Adrenal gland (tissue), 12 donors: ENCODE measurements around the gene FAM200B. TPM values are rescaled to one million over a fixed set of nuclear protein-coding genes. Genes with fewer than 3 reads are reported as not detected.

Experiments used
- DNase-seq, 7 donors: peaks; one replicate each; pipeline ENCODE4 v3.0.0-alpha.2; 2019 to 2020
- H3K27ac ChIP-seq, 5 donors: fragments of 200-600 bp; sonication (generic) in 4 of 5; 1 replicate in 3 of 5; 2 replicates in 2 of 5; pipeline versions ENCODE4 v1.5.1 to v1.8.0; 2016 to 2020; ENCODE audit warnings: mild to moderate bottlenecking in 1 of 5
- H3K27me3 ChIP-seq: fragments of 200-600 bp; 2 replicates; pipeline ENCODE4 v1.8.0; 2021
- H3K36me3 ChIP-seq, 2 donors: fragments of 200-600 bp; replicated peaks in 1 of 2; 1 replicate in 1 of 2; 2 replicates in 1 of 2; pipeline versions ENCODE4 v1.5.1 to v1.8.0; 2018 to 2022
- H3K4me1 ChIP-seq, 2 donors: fragments of 200-600 bp; replicated peaks in 1 of 2; 1 replicate in 1 of 2; 2 replicates in 1 of 2; pipeline versions ENCODE4 v1.5.1 to v1.8.0; 2018 to 2021
- H3K4me3 ChIP-seq, 4 donors: fragments of 200-600 bp; sonication (generic) in 3 of 4; one replicate each; pipeline ENCODE4 v1.5.1; 2016 to 2018
- H3K9me3 ChIP-seq, 3 donors: fragments of 200-600 bp; sonication (generic) in 1 of 3; replicated peaks in 1 of 3; 1 replicate in 2 of 3; 2 replicates in 1 of 3; pipeline versions ENCODE4 v1.5.1 to v1.8.0; 2016 to 2021
- POLR2A ChIP-seq, 2 donors: fragments of 450-650 bp; IDR thresholded peaks; one replicate each; pipeline ENCODE4 v1.6.1; 2017; ENCODE audit warnings: antibody characterized with exemption in 2 of 2, mild to moderate bottlenecking in 2 of 2, moderate library complexity in 1 of 2
- WGBS, 4 donors: extraction: QIAGEN DNeasy Blood & Tissue Kit in 2 of 4; methylation state at CpG; one replicate each; pipeline versions ENCODE4 v1.1.5 to v1.1.7; 2013 to 2017; 5-methylcytosine and 5-hydroxymethylcytosine counted together
- intact Hi-C, 2 donors: fragments of 100-400 bp; cut with DNase I; formaldehyde crosslinking; loops; one replicate each; pipeline versions ENCODE4 v1.14.1 to v1.15.0; 2022 to 2023
- polyA plus RNA-seq, 3 donors: library from polyadenylated mRNA; stranded (reverse); fragments of 200-250 nt in 2 of 3; fragments of 350-450 nt in 1 of 3; fragmentation: Illumina TruSeq in 1 of 3; extraction: RNeasy Lipid Tissue Mini Kit (QIAGEN cat#74804) in 1 of 3; gene quantifications; one replicate each; pipeline ENCODE4 v1.2.3, GENCODE V29; 2013 to 2014
- total RNA-seq, 9 donors: library from RNA; depleted of rRNA in 4 of 9; stranded (reverse); fragments of >200 nt in 4 of 9; fragments of 120-200 nt in 1 of 9; fragmentation: NEBNext Ultra II Directional in 1 of 9; extraction: Animal tissue kit (Norgen Biotek cat#: 25700) in 1 of 9; gene quantifications; one replicate each; pipeline versions ENCODE4 v1.1.0 to v1.2.4, GENCODE V29; 2013 to 2023
- TF ChIP-seq, protein P1 (sequence below), 6 experiments: fragments of 450-650 bp in 4 of 6; fragments of 200-600 bp in 2 of 6; sonication (generic) in 1 of 6; IDR thresholded peaks; 1 replicate in 5 of 6; 2 replicates in 1 of 6; pipeline versions ENCODE4 v1.5.1 to v1.8.0; 2016 to 2021; ENCODE audit warnings: antibody characterized with exemption in 6 of 6, mild to moderate bottlenecking in 2 of 6, moderate library complexity in 1 of 6
- donor health status: healthy with polysubstance abuse.
- donor health status: Bipolar disorder and iron deficiency.
- donor health status: DM: yes; HTN: yes; CAD: no.
- donor health status: DM: no; HTN: no; CAD: no.
- donor health status: DM: no; HTN: no; CAD: no.
- donor health status: DM: yes; HTN: yes; CAD: no.

The FAM200B gene
- total and polyA plus RNA-seq, 12 donors = 32.0 to 90.3 (median 61.4) TPM

DNA sequence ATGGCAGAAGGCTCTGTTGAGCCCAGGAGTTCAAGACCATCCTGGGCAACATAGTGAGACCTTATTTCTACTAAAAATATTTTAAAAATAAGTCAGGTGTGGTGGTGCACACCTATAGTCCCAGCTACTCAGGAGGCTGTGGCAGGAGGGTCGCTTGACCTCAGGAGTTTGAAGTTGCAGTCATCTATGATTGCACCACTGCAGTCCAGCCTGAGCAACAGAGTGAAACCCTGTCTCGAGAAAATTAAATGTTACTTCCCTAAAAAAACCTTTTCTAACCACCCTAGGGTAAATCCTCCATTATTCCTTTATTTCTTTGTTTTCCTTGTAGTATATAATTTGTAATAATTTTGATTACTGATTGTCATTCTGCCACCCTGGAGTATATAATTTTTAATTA, 7.9 kb downstream of the FAM200B start:
- TF ChIP-seq POLR2A (IDR thresholded peaks at IDR 0.05) = no peak
- TF ChIP-seq, protein P1, sequence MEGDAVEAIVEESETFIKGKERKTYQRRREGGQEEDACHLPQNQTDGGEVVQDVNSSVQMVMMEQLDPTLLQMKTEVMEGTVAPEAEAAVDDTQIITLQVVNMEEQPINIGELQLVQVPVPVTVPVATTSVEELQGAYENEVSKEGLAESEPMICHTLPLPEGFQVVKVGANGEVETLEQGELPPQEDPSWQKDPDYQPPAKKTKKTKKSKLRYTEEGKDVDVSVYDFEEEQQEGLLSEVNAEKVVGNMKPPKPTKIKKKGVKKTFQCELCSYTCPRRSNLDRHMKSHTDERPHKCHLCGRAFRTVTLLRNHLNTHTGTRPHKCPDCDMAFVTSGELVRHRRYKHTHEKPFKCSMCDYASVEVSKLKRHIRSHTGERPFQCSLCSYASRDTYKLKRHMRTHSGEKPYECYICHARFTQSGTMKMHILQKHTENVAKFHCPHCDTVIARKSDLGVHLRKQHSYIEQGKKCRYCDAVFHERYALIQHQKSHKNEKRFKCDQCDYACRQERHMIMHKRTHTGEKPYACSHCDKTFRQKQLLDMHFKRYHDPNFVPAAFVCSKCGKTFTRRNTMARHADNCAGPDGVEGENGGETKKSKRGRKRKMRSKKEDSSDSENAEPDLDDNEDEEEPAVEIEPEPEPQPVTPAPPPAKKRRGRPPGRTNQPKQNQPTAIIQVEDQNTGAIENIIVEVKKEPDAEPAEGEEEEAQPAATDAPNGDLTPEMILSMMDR (IDR thresholded peaks at IDR 0.05) = no peak
- intact Hi-C loops = no loop called here
- DNase-seq = peak in 2 of 7 donors; percentile 18 to 28
- no peak overlapping the region for H3K4me3 ChIP-seq
- WGBS, 4 donors = 80 to 92% (median 82%) methylated on average over 2 of the region's 2 CpGs
- H3K27ac ChIP-seq = peak overlapping the region in 1 of 5 donors; percentile 42
- H3K36me3 ChIP-seq = peaks cover 0 to 4% of the 10 kb centered on the region in 2 donors
- peaks cover 0 to 17% of the 10 kb centered on the region in 2 donors for H3K4me1 ChIP-seq
- no peaks in the 10 kb centered on the region for H3K27me3 ChIP-seq
- no peaks in the 10 kb centered on the region for H3K9me3 ChIP-seq

DNA sequence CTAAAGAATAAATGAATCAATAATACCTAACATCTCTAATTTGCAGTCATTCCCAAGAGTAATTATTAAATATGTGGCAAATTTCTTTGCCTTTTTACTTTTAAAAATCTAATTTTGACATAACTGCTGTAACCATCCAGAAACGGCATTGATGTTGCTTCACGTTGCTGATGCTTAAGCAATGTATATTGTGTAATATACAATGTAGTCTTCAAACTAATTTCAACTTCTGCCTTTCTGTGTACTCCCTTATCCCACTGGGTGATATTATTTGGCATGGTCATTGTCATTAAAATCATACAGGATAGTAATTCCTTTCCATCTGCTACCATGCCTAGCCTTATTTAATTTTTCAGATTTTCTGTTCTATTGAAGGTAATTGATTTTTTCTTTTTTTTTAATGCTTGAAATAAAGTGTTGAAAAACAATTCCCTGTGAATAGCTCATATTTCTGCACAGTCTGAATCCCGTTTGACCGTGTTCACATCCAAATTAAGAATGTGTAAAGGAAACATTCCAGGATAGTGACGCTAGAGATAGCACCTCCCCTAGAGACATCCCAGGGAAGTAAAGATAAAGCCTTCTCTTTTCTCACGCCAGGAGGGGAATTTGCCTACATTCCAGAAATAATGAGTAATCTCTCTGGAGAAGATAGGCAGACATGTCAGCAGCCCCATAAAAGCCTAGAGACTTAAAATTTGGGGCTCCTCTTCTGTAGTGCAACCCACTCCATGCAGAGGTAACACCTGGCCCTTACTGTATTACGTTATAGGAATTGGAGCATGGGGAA, 8.6 kb downstream of the FAM200B start:
- H3K27ac ChIP-seq = peak overlapping the region in 2 of 5 donors; percentile 23 to 42
- no peaks in the 10 kb centered on the region for H3K9me3 ChIP-seq
- H3K27me3 ChIP-seq = no peaks in the 10 kb centered on the region
- intact Hi-C loops = no loop called here
- DNase-seq = no peak
- H3K4me1 ChIP-seq = peaks cover 0 to 17% of the 10 kb centered on the region in 2 donors
- H3K4me3 ChIP-seq = no peak overlapping the region
- TF ChIP-seq, protein P1 (IDR thresholded peaks at IDR 0.05) = no peak
- no peak for TF ChIP-seq POLR2A (IDR thresholded peaks at IDR 0.05)
- peaks cover 0 to 4% of the 10 kb centered on the region in 2 donors for H3K36me3 ChIP-seq
- WGBS, 4 donors = 49 to 55% (median 52%) methylated on average over 7 of the region's 7 CpGs

DNA sequence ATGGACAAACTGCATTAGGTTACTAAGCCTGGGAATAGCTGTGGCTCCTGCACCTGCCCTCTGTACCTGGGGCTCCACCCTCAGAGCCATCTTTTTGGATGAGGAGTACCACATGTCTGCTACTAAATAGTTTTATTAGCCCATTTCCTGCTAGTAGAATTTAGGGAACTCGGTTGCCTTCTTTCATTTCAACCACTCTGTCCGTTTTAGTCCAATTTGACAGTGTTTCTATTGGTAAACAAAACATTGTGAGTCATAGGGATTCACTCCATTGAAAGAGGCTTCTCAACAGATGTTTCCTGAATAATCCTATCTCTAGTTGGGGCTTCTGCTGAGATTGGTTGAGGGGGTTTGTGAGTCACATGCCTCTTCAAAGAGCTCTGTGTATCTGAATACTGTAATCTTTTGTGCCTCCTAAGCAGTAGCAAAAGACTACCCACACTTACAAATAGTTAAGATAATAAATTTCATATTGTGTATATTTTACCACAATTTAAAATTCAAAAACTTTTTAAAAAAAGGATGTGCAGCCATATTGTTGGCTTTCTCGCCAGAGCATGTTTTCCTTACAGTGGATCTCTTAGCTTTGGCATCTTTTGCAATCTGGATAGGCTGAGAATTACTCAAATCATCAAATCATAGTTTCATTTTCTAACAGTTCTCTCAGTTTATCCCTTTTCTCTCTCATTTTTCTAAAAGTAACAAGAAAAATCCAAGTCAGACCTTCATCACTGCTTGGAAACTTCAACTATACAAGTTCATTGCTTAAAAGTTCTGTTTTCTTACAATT, 9.9 kb downstream of the FAM200B start:
- intact Hi-C loops = no loop called here
- Histone ChIP-seq H3K27ac (no peak overlapping the region), H3K9me3 (no peaks in the 10 kb centered on the region), H3K36me3 (peaks cover 0 to under 1% of the 10 kb centered on the region in 2 donors), H3K27me3 (no peaks in the 10 kb centered on the region), H3K4me3 (no peak overlapping the region), H3K4me1 (peaks cover 0 to 17% of the 10 kb centered on the region in 2 donors)
- DNase-seq = no peak
- TF ChIP-seq, protein P1 (IDR thresholded peaks at IDR 0.05) = no peak
- no peak for TF ChIP-seq POLR2A (IDR thresholded peaks at IDR 0.05)
- WGBS, 4 donors = 49 to 67% (median 58%) methylated on average over 3 of the region's 3 CpGs

DNA sequence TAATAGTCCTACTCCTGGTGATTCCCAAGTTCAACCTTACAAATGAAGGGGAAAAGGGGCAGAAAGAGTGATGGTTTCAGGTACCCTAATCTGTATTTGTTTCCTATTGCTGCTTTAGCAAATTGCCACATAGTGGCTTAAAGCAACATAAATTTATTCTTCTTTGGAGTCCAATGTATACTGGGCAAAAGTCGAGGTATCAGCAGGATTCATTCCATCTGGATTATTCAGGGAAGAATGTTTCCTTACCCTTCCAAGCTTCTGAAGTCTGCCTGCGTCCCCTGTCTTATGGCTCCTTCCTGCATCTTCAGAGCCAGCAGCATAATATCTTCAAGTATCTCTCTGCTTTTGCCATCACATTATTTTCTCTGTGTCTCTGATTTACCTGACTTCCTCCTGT, 11.0 kb downstream of the FAM200B start:
- no peak for DNase-seq
- WGBS, 4 donors = 84 to 95% (median 93%) methylated on average over 2 of the region's 2 CpGs
- Histone ChIP-seq H3K9me3 (no peaks in the 10 kb centered on the region), H3K27ac (no peak overlapping the region), H3K4me3 (no peak overlapping the region), H3K36me3 (no peaks in the 10 kb centered on the region), H3K27me3 (no peaks in the 10 kb centered on the region), H3K4me1 (peaks cover 0 to 17% of the 10 kb centered on the region in 2 donors)
- no peak for TF ChIP-seq POLR2A (IDR thresholded peaks at IDR 0.05)
- TF ChIP-seq, protein P1 (IDR thresholded peaks at IDR 0.05) = no peak
- intact Hi-C loops = no loop called here
